Measurements from ENCODE around the gene PTPN3.

PTPN3 gene

DNA sequence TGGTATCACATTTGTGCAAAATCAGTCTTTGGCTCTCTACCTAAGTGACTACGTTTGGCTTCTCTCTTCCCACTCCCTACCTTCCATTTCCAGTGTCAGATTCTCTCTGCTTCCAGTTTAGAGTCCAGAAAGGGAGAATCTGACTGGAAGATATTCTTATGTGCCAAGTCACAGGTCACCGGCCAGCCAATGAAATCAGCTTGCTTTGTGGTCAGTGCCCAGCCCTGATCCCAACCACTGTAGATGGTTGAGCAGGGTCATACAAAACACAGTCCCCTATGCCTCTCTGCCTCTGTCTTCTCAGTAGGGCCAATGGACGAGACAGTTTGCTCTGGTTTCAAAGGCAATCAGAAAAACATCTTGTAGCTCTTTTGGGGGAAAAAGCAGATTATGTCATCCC, 161.7 kb downstream of the PTPN3 start:
- Histone ChIP-seq H3K4me3 (ENCODE audit: insufficient read depth, low read length, poor library complexity, severe bottlenecking) (no peak overlapping the region), H4K20me1 (ENCODE audit: low read depth, low read length) (no peaks in the 10 kb centered on the region), H3K36me3 (ENCODE audit: low read length) (no peaks in the 10 kb centered on the region), H3K27ac (ENCODE audit: low read depth, low read length) (no peak overlapping the region), H3K9me2 (replicated peaks; ENCODE audit: insufficient read depth, low read length) (no peaks in the 10 kb centered on the region), H3K9me3 (ENCODE audit: insufficient read depth, low read length) (no peaks in the 10 kb centered on the region), H3F3A (ENCODE audit: insufficient read depth) (no peaks in the 10 kb centered on the region), H3K79me2 (ENCODE audit: insufficient read depth, low read length) (no peaks in the 10 kb centered on the region), H2AFZ (ENCODE audit: low read depth, low read length, severe bottlenecking) (no peak overlapping the region), H3K4me2 (ENCODE audit: low read depth, low read length, poor library complexity, severe bottlenecking) (no peak overlapping the region), H3K9ac (ENCODE audit: low read length) (no peak overlapping the region), H3K27me3 (ENCODE audit: low read length) (no peaks in the 10 kb centered on the region)
- TF ChIP-seq, protein P1, sequence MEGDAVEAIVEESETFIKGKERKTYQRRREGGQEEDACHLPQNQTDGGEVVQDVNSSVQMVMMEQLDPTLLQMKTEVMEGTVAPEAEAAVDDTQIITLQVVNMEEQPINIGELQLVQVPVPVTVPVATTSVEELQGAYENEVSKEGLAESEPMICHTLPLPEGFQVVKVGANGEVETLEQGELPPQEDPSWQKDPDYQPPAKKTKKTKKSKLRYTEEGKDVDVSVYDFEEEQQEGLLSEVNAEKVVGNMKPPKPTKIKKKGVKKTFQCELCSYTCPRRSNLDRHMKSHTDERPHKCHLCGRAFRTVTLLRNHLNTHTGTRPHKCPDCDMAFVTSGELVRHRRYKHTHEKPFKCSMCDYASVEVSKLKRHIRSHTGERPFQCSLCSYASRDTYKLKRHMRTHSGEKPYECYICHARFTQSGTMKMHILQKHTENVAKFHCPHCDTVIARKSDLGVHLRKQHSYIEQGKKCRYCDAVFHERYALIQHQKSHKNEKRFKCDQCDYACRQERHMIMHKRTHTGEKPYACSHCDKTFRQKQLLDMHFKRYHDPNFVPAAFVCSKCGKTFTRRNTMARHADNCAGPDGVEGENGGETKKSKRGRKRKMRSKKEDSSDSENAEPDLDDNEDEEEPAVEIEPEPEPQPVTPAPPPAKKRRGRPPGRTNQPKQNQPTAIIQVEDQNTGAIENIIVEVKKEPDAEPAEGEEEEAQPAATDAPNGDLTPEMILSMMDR (IDR thresholded peaks at IDR 0.05; ENCODE audit: insufficient read depth, low read length, poor library complexity, severe bottlenecking): no peak
- TF ChIP-seq EZH2phosphoT487 (conservative IDR thresholded peaks at IDR 0.05; ENCODE audit: low read length): no peak

DNA sequence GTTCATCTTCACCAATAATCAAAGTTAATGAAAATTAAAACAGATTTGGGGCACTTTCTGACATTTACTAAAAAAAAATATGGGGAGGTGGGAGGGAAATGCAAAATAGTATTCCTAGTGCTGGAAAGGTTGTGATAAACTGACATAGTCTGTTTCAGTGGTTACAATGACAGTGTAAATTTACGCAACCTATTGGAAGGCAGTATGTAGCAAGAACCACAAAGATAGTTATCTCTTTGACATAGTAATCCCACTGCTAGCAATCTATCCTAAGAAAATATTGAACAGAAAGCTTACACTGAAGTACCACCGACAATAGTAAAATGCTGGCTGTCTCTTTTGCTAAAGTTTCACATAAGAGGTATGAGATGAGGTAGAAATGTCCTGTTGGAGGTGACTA, 162.2 kb downstream of the PTPN3 start:
- H4K20me1 ChIP-seq (ENCODE audit: low read depth, low read length): no peaks in the 10 kb centered on the region
- H2AFZ ChIP-seq (ENCODE audit: low read depth, low read length, severe bottlenecking): no peak overlapping the region
- H3K27me3 ChIP-seq (ENCODE audit: low read length): no peaks in the 10 kb centered on the region
- no peaks in the 10 kb centered on the region for H3K9me2 ChIP-seq (replicated peaks; ENCODE audit: insufficient read depth, low read length)
- no peak overlapping the region for H3K4me3 ChIP-seq (ENCODE audit: insufficient read depth, low read length, poor library complexity, severe bottlenecking)
- no peaks in the 10 kb centered on the region for H3K79me2 ChIP-seq (ENCODE audit: insufficient read depth, low read length)
- H3K36me3 ChIP-seq (ENCODE audit: low read length): no peaks in the 10 kb centered on the region
- H3K9ac ChIP-seq (ENCODE audit: low read length): no peak overlapping the region
- H3F3A ChIP-seq (ENCODE audit: insufficient read depth): no peaks in the 10 kb centered on the region
- H3K9me3 ChIP-seq (ENCODE audit: insufficient read depth, low read length): no peaks in the 10 kb centered on the region
- no peak overlapping the region for H3K27ac ChIP-seq (ENCODE audit: low read depth, low read length)
- no peak for TF ChIP-seq EZH2phosphoT487 (conservative IDR thresholded peaks at IDR 0.05; ENCODE audit: low read length)
- TF ChIP-seq, protein P1 (IDR thresholded peaks at IDR 0.05; ENCODE audit: insufficient read depth, low read length, poor library complexity, severe bottlenecking): no peak
- H3K4me2 ChIP-seq (ENCODE audit: low read depth, low read length, poor library complexity, severe bottlenecking): no peak overlapping the region

DNA sequence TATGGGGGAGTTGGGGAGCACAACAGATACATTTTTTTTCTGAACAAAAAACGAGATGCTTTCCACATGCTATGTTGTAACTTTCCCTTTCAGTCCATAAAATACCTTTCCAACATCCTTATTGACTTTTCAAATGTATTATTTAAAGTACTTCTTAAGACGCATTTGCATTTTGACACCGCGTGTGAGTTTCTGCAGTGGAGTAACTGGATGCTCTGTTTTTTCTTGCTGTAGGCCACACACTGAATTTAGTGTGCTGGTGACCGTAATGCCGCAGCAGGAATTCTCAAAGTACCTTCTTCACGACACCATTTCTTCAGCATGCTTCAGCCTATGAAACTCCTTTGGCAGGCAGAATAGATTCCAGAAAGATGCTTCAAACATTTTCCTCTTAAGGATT, 163.0 kb downstream of the PTPN3 start:
- H3K9ac ChIP-seq (ENCODE audit: low read length): no peak overlapping the region
- H3K4me3 ChIP-seq (ENCODE audit: insufficient read depth, low read length, poor library complexity, severe bottlenecking): no peak overlapping the region
- no peaks in the 10 kb centered on the region for H4K20me1 ChIP-seq (ENCODE audit: low read depth, low read length)
- no peak for TF ChIP-seq EZH2phosphoT487 (conservative IDR thresholded peaks at IDR 0.05; ENCODE audit: low read length)
- TF ChIP-seq, protein P1 (IDR thresholded peaks at IDR 0.05; ENCODE audit: insufficient read depth, low read length, poor library complexity, severe bottlenecking): no peak
- no peak overlapping the region for H2AFZ ChIP-seq (ENCODE audit: low read depth, low read length, severe bottlenecking)
- no peaks in the 10 kb centered on the region for H3K9me2 ChIP-seq (replicated peaks; ENCODE audit: insufficient read depth, low read length)
- H3K27ac ChIP-seq (ENCODE audit: low read depth, low read length): no peak overlapping the region
- H3K36me3 ChIP-seq (ENCODE audit: low read length): no peaks in the 10 kb centered on the region
- no peaks in the 10 kb centered on the region for H3K27me3 ChIP-seq (ENCODE audit: low read length)
- no peaks in the 10 kb centered on the region for H3K9me3 ChIP-seq (ENCODE audit: insufficient read depth, low read length)
- no peaks in the 10 kb centered on the region for H3K79me2 ChIP-seq (ENCODE audit: insufficient read depth, low read length)
- H3K4me2 ChIP-seq (ENCODE audit: low read depth, low read length, poor library complexity, severe bottlenecking): no peak overlapping the region
- no peaks in the 10 kb centered on the region for H3F3A ChIP-seq (ENCODE audit: insufficient read depth)

Data from SU-DHL-6 (cell line).